HL-60 (cell line): ENCODE results near the gene SPATA25.
A peak's percentile ranks its signal among the peaks of the same experiment; 100 is the strongest.

Source experiments
- DNase-seq, 2 experiments: peaks; one replicate each; pipeline ENCODE4 v3.0.0-alpha.2; 2010 to 2020; ENCODE audit warnings: low read depth in 1 of 2, low spot score in 1 of 2
- H3K27ac ChIP-seq: fragments of 250-450 bp; sonication (Bioruptor Pico); replicated peaks from 2 replicates; pipeline ENCODE4 v1.5.1; 2020; ENCODE audit warnings: mild to moderate bottlenecking, moderate library complexity
- H3K27me3 ChIP-seq: fragments of 250-450 bp; sonication (Bioruptor Pico); 2 replicates; pipeline ENCODE4 v1.5.1; 2021; ENCODE audit warnings: mild to moderate bottlenecking, moderate library complexity; ENCODE audit not compliant: insufficient read depth, poor library complexity, severe bottlenecking
- H3K4me3 ChIP-seq: replicated peaks from 2 replicates; pipeline ENCODE4 v1.5.1; 2011; ENCODE audit warnings: mild to moderate bottlenecking, control low read depth, low read length; ENCODE audit not compliant: insufficient read depth
- GABPA ChIP-seq: IDR thresholded peaks from 2 replicates; pipeline ENCODE4 v1.6.1; 2012; ENCODE audit warnings: low read depth
- POLR2AphosphoS5 ChIP-seq: IDR thresholded peaks from 2 replicates; pipeline ENCODE4 v1.6.1; 2012; ENCODE audit warnings: low read depth
- SPI1 ChIP-seq: IDR thresholded peaks from 2 replicates; pipeline ENCODE4 v1.6.1; 2012; ENCODE audit warnings: low read depth, mild to moderate bottlenecking, borderline replicate concordance
- TF ChIP-seq, protein P1 (sequence below): IDR thresholded peaks from one replicate; pipeline ENCODE4 v1.5.1; 2011; ENCODE audit warnings: low read length, control low read depth, inconsistent platforms; ENCODE audit not compliant: insufficient read depth
- TF ChIP-seq, protein P2 (sequence below): IDR thresholded peaks from 2 replicates; pipeline ENCODE4 v1.6.1; 2012; ENCODE audit warnings: low read depth; ENCODE audit not compliant: insufficient replicate concordance

Gene SPATA25

DNA sequence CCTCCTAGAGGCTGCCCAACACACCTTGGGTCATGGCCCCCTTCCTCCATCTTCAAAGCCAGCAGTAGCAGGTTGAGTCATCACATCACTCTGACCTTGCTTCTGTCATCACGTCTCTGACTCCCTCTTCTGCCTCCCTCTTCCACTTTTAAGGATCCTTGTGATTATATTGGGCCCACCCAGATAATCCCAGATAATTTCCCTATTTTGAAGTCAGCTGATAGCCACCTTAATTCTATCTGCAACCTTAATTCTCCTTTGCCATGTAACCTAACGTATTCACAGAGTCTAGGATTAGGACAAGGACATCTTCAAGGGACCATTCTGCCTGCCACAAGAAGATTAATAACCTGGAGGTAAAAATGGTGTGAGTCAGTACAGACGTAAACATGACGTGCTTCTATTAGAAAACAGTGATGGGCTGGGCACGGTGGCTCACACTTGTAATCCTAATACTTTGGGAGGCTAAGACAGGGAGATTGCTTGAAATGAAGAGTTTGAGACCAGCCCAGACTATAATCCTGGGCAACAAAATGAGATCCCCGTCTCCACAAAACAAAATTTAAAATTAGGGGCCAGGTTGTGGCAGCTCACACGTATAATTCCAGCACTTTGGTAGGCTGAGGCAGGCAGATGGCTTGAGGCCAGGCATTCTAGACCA lies 26.7 kb downstream of the SPATA25 start:
- no peak for DNase-seq
- no peak overlapping the region for H3K4me3 ChIP-seq
- no peaks in the 10 kb centered on the region for H3K27me3 ChIP-seq
- no peak overlapping the region for H3K27ac ChIP-seq
- no peak for TF ChIP-seq SPI1
- TF ChIP-seq, protein P1, sequence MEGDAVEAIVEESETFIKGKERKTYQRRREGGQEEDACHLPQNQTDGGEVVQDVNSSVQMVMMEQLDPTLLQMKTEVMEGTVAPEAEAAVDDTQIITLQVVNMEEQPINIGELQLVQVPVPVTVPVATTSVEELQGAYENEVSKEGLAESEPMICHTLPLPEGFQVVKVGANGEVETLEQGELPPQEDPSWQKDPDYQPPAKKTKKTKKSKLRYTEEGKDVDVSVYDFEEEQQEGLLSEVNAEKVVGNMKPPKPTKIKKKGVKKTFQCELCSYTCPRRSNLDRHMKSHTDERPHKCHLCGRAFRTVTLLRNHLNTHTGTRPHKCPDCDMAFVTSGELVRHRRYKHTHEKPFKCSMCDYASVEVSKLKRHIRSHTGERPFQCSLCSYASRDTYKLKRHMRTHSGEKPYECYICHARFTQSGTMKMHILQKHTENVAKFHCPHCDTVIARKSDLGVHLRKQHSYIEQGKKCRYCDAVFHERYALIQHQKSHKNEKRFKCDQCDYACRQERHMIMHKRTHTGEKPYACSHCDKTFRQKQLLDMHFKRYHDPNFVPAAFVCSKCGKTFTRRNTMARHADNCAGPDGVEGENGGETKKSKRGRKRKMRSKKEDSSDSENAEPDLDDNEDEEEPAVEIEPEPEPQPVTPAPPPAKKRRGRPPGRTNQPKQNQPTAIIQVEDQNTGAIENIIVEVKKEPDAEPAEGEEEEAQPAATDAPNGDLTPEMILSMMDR, result no peak
- no peak for TF ChIP-seq GABPA
- TF ChIP-seq, protein P2, sequence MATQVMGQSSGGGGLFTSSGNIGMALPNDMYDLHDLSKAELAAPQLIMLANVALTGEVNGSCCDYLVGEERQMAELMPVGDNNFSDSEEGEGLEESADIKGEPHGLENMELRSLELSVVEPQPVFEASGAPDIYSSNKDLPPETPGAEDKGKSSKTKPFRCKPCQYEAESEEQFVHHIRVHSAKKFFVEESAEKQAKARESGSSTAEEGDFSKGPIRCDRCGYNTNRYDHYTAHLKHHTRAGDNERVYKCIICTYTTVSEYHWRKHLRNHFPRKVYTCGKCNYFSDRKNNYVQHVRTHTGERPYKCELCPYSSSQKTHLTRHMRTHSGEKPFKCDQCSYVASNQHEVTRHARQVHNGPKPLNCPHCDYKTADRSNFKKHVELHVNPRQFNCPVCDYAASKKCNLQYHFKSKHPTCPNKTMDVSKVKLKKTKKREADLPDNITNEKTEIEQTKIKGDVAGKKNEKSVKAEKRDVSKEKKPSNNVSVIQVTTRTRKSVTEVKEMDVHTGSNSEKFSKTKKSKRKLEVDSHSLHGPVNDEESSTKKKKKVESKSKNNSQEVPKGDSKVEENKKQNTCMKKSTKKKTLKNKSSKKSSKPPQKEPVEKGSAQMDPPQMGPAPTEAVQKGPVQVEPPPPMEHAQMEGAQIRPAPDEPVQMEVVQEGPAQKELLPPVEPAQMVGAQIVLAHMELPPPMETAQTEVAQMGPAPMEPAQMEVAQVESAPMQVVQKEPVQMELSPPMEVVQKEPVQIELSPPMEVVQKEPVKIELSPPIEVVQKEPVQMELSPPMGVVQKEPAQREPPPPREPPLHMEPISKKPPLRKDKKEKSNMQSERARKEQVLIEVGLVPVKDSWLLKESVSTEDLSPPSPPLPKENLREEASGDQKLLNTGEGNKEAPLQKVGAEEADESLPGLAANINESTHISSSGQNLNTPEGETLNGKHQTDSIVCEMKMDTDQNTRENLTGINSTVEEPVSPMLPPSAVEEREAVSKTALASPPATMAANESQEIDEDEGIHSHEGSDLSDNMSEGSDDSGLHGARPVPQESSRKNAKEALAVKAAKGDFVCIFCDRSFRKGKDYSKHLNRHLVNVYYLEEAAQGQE, result no peak
- no peak for TF ChIP-seq POLR2AphosphoS5

DNA sequence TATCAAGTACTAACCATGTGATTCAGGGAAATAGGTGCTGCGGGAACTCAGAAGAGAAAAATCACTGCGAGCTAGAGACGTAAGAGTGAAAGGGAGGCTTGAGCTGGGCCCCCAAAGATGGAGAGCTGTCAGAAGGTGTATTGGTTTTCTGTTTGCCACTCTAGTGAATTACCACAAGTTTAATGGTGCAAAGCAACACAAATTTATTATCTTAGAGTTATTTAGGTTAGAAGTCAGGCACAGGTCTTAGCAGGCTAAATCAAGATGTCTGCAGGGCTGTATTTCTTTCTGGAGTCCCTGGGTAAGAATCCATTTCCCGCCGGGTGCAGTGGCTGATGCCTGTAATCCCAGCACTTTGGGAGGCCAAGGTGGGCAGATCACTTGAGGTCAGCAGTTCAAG lies 27.5 kb downstream of the SPATA25 start:
- H3K4me3 ChIP-seq, result no peak overlapping the region
- no peak for DNase-seq
- no peaks in the 10 kb centered on the region for H3K27me3 ChIP-seq
- no peak overlapping the region for H3K27ac ChIP-seq
- TF ChIP-seq, protein P1, result no peak
- TF ChIP-seq GABPA, result no peak
- TF ChIP-seq POLR2AphosphoS5, result no peak
- TF ChIP-seq, protein P2, result no peak
- TF ChIP-seq SPI1, result no peak

DNA sequence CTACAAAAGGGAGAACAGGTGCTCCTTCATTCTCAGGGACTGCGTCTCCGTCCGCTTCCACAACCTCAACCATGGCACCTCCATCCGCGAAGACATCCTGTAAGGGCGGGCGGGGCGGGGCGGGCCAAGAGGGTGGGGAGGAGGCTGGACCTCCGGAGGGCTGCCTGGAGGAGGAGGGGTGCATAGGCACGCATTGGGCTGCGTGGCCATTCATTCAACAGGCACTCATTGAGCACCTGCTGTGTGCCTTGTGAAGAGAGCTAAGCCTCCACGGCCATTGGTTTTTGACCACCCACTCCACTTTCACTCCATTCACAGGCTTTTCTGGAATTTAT lies 29.6 kb downstream of the SPATA25 start:
- DNase-seq, result no peak
- Histone ChIP-seq H3K27me3 (no peaks in the 10 kb centered on the region), H3K27ac (peak overlapping the region; percentile 77), H3K4me3 (peak overlapping the region; percentile 94)
- TF ChIP-seq SPI1 (no peak), POLR2AphosphoS5 (no peak), GABPA (no peak)
- TF ChIP-seq, protein P2, result no peak
- TF ChIP-seq, protein P1, result no peak
